NCI-H2029 treated with DMSO at 0.1 percent for 48 hours (cell line): ENCODE measurements around the gene DBN1.

Experiments
- DNase-seq: peaks from one replicate; lab custom pipeline; 2025; lab: John Stamatoyannopoulos, UW

Gene DBN1

GRCh38 chr5:177455661-177456590 lies 17.5 kb downstream of the DBN1 start:
- DNase-seq, result peak; percentile 63

GRCh38 chr5:177455036-177455660 lies 18.3 kb downstream of the DBN1 start:
- peak; percentile 51 for DNase-seq

GRCh38 chr5:177454397-177455035 lies 18.9 kb downstream of the DBN1 start:
- peak; percentile 45 for DNase-seq

- no peak for DNase-seq
Measured at GRCh38 chr5:177453852-177454396, 19.5 kb downstream of the DBN1 start.

GRCh38 chr5:177452688-177453638 lies 20.5 kb downstream of the DBN1 start:
- DNase-seq, result no peak

GRCh38 chr5:177450667-177451424 lies 22.6 kb downstream of the DBN1 start:
- no peak for DNase-seq

GRCh38 chr5:177449140-177450061 lies 24.0 kb downstream of the DBN1 start:
- no peak for DNase-seq

- DNase-seq, result no peak
Measured at GRCh38 chr5:177448244-177448950, 25.0 kb downstream of the DBN1 start.

- no peak for DNase-seq
Measured at GRCh38 chr5:177447611-177448243, 25.7 kb downstream of the DBN1 start.

GRCh38 chr5:177447066-177447610 lies 26.3 kb downstream of the DBN1 start:
- no peak for DNase-seq

- DNase-seq, result no peak
Measured at GRCh38 chr5:177446200-177447065, 27.0 kb downstream of the DBN1 start, which contains the start of gene PRR7. PRR7 (plus strand) TSS chr5:177446814; CDS start chr5:177455068, 8,254 bp downstream.

GRCh38 chr5:177445917-177446199 lies 27.6 kb downstream of the DBN1 start:
- DNase-seq, result no peak

GRCh38 chr5:177445052-177445916 lies 28.1 kb downstream of the DBN1 start:
- no peak for DNase-seq

- no peak for DNase-seq
Measured at GRCh38 chr5:177444106-177445051, 29.1 kb downstream of the DBN1 start.
